Pancreas (tissue), 10 donors: Measurements from ENCODE around the gene CNPY1. TPM values are rescaled to one million over a fixed set of nuclear protein-coding genes. Genes with fewer than 3 reads are reported as not detected.

Source experiments
- ATAC-seq, 4 donors: fragments of 200-7000 bp; cut with Tn5 transposase; one replicate each; pipeline versions ENCODE4 v1.8.0 to v1.9.1; 2020; ENCODE audit warnings: mild to moderate bottlenecking in 4 of 4, moderate library complexity in 4 of 4
- DNase-seq, 6 donors: peaks; one replicate each; pipeline ENCODE4 v3.0.0-alpha.2; 2020
- FAIRE-seq: peaks from 2 replicates; lab custom pipeline; 2012; peaks lifted over from hg19 to GRCh38; lab: Jason Lieb, UNC
- H3K27ac ChIP-seq, 4 donors: fragments of 200-600 bp; sonication (generic); 1 replicate in 3 of 4; 2 replicates in 1 of 4; pipeline versions ENCODE4 v1.5.0 to v1.8.0; 2020
- H3K27me3 ChIP-seq, 4 donors: fragments of 200-600 bp; one replicate each; pipeline ENCODE4 v1.8.0; 2021
- H3K36me3 ChIP-seq, 3 donors: fragments of 200-600 bp; sonication (generic) in 1 of 3; one replicate each; pipeline versions ENCODE4 v1.5.0 to v1.8.0; 2020 to 2021
- H3K4me1 ChIP-seq, 3 donors: fragments of 200-600 bp; one replicate each; pipeline ENCODE4 v1.8.0; 2021
- H3K4me3 ChIP-seq, 4 donors: fragments of 200-600 bp; sonication (generic) in 2 of 4; one replicate each; pipeline versions ENCODE4 v1.5.0 to v1.8.0; 2020 to 2021
- H3K9me3 ChIP-seq, 4 donors: fragments of 200-600 bp; one replicate each; pipeline ENCODE4 v1.8.0; 2021
- CTCF ChIP-seq, 4 donors: fragments of 200-600 bp; sonication (generic) in 3 of 4; IDR thresholded peaks; one replicate each; pipeline versions ENCODE4 v1.5.0 to v1.8.0; 2021; ENCODE audit warnings: antibody characterized with exemption in 4 of 4
- WGBS, 2 donors: extraction: QIAGEN DNeasy Blood & Tissue Kit; methylation state at CpG; one replicate each; pipeline ENCODE4 v1.1.7; 2013; 5-methylcytosine and 5-hydroxymethylcytosine counted together
- intact Hi-C, 3 donors: fragments of 100-400 bp; cut with DNase I; formaldehyde crosslinking; loops; one replicate each; pipeline versions ENCODE4 v1.11.1 to v1.14.2; 2022
- polyA plus RNA-seq, 2 donors: library from polyadenylated mRNA; stranded (reverse); fragments of 200-250 nt; gene quantifications; one replicate each; pipeline ENCODE4 v1.2.3, GENCODE V29; 2013
- total RNA-seq, 6 donors: library from RNA; stranded (reverse); fragmentation: NEBNext Ultra II Directional in 4 of 6; extraction: Animal tissue kit (Norgen Biotek cat#: 25700) in 4 of 6; gene quantifications; one replicate each; pipeline versions ENCODE4 v1.2.1 to v1.2.4, GENCODE V29; 2021 to 2023
- donor health status: healthy with polysubstance abuse.
- donor health status: DM: no; HTN: no; CAD: no; lungs with moderate emphysema.
- donor health status: DM: no; HTN: no; CAD: no.
- donor health status: control.
- donor health status: control.
- donor health status: Bipolar disorder and iron deficiency.
- donor health status: DM: yes; HTN: yes; CAD: no.
- donor health status: DM: no; HTN: no; CAD: no.
- donor health status: DM: no; HTN: no; CAD: no.
- donor health status: DM: yes; HTN: yes; CAD: no.

Gene CNPY1
- total and polyA plus RNA-seq, 8 donors, result not detected

- Histone ChIP-seq H3K4me3 (no peak overlapping the region), H3K9me3 (no peaks in the 10 kb centered on the region), H3K4me1 (no peaks in the 10 kb centered on the region), H3K27me3 (no peaks in the 10 kb centered on the region), H3K36me3 (no peaks in the 10 kb centered on the region), H3K27ac (no peak overlapping the region)
- DNase-seq, result peak in 1 of 6 donors; percentile 40
- WGBS, 2 donors, result 77 to 85% methylated on average over 21 of the region's 21 CpGs
- intact Hi-C loops, result no loop called here
- no peak for FAIRE-seq
- TF ChIP-seq CTCF (IDR thresholded peaks at IDR 0.05), result no peak
- no peak for ATAC-seq
Measured at GRCh38 chr7:155543011-155543876, 3.1 kb downstream of the CNPY1 start.

- WGBS, 2 donors, result 62 to 71% methylated on average over 19 of the region's 19 CpGs
Measured at GRCh38 chr7:155541986-155542675, 4.2 kb downstream of the CNPY1 start.

DNA sequence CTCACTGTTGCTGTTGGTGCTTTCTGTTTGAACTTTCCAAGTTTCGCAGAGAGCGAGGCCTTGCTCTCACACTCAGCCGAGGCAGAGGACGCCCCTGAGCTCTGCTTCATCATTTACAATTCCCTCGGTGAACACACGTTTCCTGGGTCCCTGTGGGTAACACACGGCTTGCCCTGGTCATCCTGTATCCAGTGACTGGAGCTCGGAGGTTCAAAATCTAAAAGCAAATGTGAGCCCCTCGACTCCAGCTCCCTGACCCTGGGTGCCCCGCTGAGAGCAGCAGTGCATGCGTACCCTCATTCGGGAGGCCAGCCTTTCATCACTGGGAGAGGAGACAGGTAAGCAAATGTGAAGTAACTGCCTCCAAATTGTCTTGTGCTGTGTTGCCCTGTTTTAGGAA lies 5.8 kb downstream of the CNPY1 start:
- Histone ChIP-seq H3K27me3 (no peaks in the 10 kb centered on the region), H3K4me3 (no peak overlapping the region), H3K27ac (no peak overlapping the region), H3K4me1 (no peaks in the 10 kb centered on the region), H3K36me3 (no peaks in the 10 kb centered on the region), H3K9me3 (no peaks in the 10 kb centered on the region)
- no peak for TF ChIP-seq CTCF (IDR thresholded peaks at IDR 0.05)
- WGBS, 2 donors, result 73 to 80% methylated on average over 12 of the region's 12 CpGs
- DNase-seq, result peak in 1 of 6 donors; percentile 17
- ATAC-seq, result no peak
- intact Hi-C loops, result no loop called here
- FAIRE-seq, result no peak

More at GRCh38 chr7:155541986-155542675, 4.2 kb downstream of the CNPY1 start:
- DNase-seq, result peak in 1 of 6 donors; percentile 43
- ATAC-seq, result no peak
- intact Hi-C loops, result no loop called here
- no peaks in the 10 kb centered on the region for H3K9me3 ChIP-seq
- no peaks in the 10 kb centered on the region for H3K36me3 ChIP-seq
- H3K27me3 ChIP-seq, result no peaks in the 10 kb centered on the region
- H3K27ac ChIP-seq, result no peak overlapping the region
- no peak for FAIRE-seq
- no peak for TF ChIP-seq CTCF (IDR thresholded peaks at IDR 0.05)
- no peaks in the 10 kb centered on the region for H3K4me1 ChIP-seq
- H3K4me3 ChIP-seq, result no peak overlapping the region

DNA sequence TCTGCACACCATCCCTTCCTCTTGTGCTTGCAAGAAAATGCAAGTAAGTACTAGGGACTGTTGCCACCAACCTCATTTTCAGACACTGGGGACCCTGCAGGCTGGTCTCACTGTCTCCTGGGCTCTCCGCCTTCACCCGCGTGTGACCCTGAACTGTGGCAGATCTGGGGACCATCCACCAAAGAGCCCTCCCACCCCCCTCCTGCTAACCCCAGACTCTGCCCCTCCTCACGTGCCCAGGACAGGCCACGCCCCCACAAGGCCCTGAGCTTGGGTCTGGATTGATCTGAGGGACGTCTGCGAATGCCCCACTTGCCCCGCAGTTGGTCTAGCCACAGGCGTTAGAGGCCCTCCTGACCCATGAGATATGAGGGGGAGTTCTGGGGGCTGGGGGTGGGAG lies 8.1 kb downstream of the CNPY1 start:
- Histone ChIP-seq H3K36me3 (no peaks in the 10 kb centered on the region), H3K27ac (no peak overlapping the region), H3K4me3 (no peak overlapping the region), H3K4me1 (no peaks in the 10 kb centered on the region), H3K9me3 (no peaks in the 10 kb centered on the region), H3K27me3 (peaks cover 0 to 3% (median 0%) of the 10 kb centered on the region in 4 donors)
- FAIRE-seq (no peak), DNase-seq (peak in 1 of 6 donors; percentile 34), ATAC-seq (no peak)
- intact Hi-C loops, result no loop called here
- no peak for TF ChIP-seq CTCF (IDR thresholded peaks at IDR 0.05)
- 46 to 65% methylated on average over 9 of the region's 9 CpGs for WGBS, 2 donors
